Measurements from ENCODE around the gene SLC35F3.

- TF ChIP-seq CTCF (IDR thresholded peaks at IDR 0.05) (no peak), POLR2A (IDR thresholded peaks at IDR 0.05) (no peak)
Measured at GRCh38 chr1:234320069-234320468, 415.6 kb downstream of the SLC35F3 start.
